ENCODE data around the gene CPSF4.

DNA sequence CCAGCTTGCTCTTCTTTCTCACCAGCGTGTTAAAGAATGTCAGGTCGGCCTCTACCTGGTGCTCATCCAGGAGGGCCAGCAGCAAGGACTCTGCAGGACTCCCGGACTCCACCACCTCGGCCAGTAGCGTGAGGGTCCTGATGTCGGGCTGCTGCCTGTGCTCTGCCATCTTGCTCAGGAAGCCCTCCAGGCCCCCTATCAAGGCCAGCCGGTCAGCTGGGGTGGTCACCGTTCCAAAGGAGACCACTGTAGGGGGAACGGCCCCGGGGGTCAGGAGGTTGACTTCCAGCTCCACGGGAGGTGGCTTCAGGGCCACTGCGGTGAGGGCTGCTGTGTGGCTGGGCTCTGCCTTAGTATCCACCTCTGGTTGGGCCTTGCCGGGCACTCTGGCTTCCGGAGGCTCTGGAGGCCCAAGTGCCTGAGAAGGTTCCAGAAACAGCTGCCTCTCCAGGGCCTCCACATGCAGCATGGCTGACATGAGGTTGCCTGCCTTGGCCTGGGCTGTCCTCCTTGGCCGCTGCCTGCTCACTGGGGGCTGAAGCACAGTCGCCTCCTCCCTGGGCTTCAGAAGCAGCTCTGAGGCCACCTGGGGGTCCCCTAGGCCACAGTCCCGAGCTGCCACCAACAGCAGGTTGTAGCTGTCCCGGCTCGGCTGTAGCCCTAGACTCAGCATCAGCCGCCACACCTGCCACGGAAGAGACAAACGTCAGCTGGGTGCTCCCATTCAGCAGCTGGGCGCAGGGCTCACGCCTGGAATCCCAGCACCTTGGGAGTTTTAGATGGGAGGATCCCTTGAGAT is 13.6 kb upstream of the CPSF4 start:
- TF ChIP-seq, protein P1, sequence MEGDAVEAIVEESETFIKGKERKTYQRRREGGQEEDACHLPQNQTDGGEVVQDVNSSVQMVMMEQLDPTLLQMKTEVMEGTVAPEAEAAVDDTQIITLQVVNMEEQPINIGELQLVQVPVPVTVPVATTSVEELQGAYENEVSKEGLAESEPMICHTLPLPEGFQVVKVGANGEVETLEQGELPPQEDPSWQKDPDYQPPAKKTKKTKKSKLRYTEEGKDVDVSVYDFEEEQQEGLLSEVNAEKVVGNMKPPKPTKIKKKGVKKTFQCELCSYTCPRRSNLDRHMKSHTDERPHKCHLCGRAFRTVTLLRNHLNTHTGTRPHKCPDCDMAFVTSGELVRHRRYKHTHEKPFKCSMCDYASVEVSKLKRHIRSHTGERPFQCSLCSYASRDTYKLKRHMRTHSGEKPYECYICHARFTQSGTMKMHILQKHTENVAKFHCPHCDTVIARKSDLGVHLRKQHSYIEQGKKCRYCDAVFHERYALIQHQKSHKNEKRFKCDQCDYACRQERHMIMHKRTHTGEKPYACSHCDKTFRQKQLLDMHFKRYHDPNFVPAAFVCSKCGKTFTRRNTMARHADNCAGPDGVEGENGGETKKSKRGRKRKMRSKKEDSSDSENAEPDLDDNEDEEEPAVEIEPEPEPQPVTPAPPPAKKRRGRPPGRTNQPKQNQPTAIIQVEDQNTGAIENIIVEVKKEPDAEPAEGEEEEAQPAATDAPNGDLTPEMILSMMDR (IDR thresholded peaks at IDR 0.05; ENCODE audit: low read depth, low read length, poor library complexity, severe bottlenecking): no peak
- TF ChIP-seq EZH2phosphoT487 (IDR thresholded peaks at IDR 0.05; ENCODE audit: borderline replicate concordance, low read length): no peak

Data from DOHH2 (cell line).